Posterior vena cava (tissue), 2 donors: Measurements from ENCODE around the gene STRN4. TPM values are rescaled to one million over a fixed set of nuclear protein-coding genes. Genes with fewer than 3 reads are reported as not detected.
"Not testable (repeated sequence)": the region's sequence is repeated elsewhere in the genome, so short reads cannot be mapped to it uniquely, and the experiment has no call there.

Source experiments
- DNase-seq: peaks from one replicate; pipeline ENCODE4 v3.0.0-alpha.2; 2020; ENCODE audit warnings: low spot score
- intact Hi-C, 2 donors: fragments of 100-400 bp; cut with DNase I; formaldehyde crosslinking; loops; one replicate each; pipeline versions ENCODE4 v1.14.1 to v1.14.2; 2022 to 2023
- total RNA-seq, 2 donors: library from RNA; stranded (reverse); fragmentation: NEBNext Ultra II Directional; extraction: Animal tissue kit (Norgen Biotek cat#: 25700); gene quantifications; one replicate each; pipeline ENCODE4 v1.2.1, GENCODE V29; 2021
- donor health status: DM: yes; HTN: yes; CAD: no.
- donor health status: DM: yes; HTN: yes; CAD: no.

Gene STRN4
- total RNA-seq, 2 donors from 2014 or later = 58.6 to 71.8 TPM

- intact Hi-C loops = loop anchor here in 1 of 2 donors (10.0 kb wide), 1 partner anchor 106 kb away; no protein-coding TSS in a partner anchor
- no peak for DNase-seq
Observed at GRCh38 chr19:46720503-46721239, 25.6 kb downstream of the STRN4 start.

- DNase-seq = no peak
Observed at GRCh38 chr19:46719629-46720502, 26.4 kb downstream of the STRN4 start.

GRCh38 chr19:46718934-46719622 is 27.2 kb downstream of the STRN4 start:
- intact Hi-C loops = no loop called here
- DNase-seq = no peak

More at GRCh38 chr19:46719629-46720502, 26.4 kb downstream of the STRN4 start:
- intact Hi-C loops = loop anchor here in 1 of 2 donors (10.0 kb wide), 1 partner anchor 105 kb away; no protein-coding TSS in a partner anchor

- intact Hi-C loops = no loop called here
- no peak for DNase-seq
Observed at GRCh38 chr19:46718157-46718933, 27.9 kb downstream of the STRN4 start.

GRCh38 chr19:46717716-46718143 is 28.5 kb downstream of the STRN4 start:
- intact Hi-C loops = no loop called here
- no peak for DNase-seq

- peak; percentile 97 for DNase-seq
- intact Hi-C loops = no loop called here
Observed at GRCh38 chr19:46717034-46717715, 29.1 kb downstream of the STRN4 start, which contains the start of gene PRKD2. Gene PRKD2, minus strand, starts transcription at chr19:46717114. Its CDS starts 744 bp downstream, at chr19:46716370.

- no peak for DNase-seq
Observed at GRCh38 chr19:46716672-46717033, 29.6 kb downstream of the STRN4 start.

GRCh38 chr19:46715975-46716671 is 30.1 kb downstream of the STRN4 start:
- DNase-seq = no peak
- intact Hi-C loops = no loop called here

More at GRCh38 chr19:46716672-46717033, 29.6 kb downstream of the STRN4 start:
- intact Hi-C loops = no loop called here

- no peak for DNase-seq
- intact Hi-C loops = no loop called here
Observed at GRCh38 chr19:46715620-46715974, 30.7 kb downstream of the STRN4 start.

- intact Hi-C loops = no loop called here
- DNase-seq = no peak
Observed at GRCh38 chr19:46714444-46715106, 31.7 kb downstream of the STRN4 start.

GRCh38 chr19:46713781-46714443 is 32.3 kb downstream of the STRN4 start:
- DNase-seq = peak; percentile 96
- intact Hi-C loops = no loop called here

GRCh38 chr19:46712768-46713338 is 33.4 kb downstream of the STRN4 start:
- DNase-seq, intact Hi-C loops: not testable (repeated sequence)

- intact Hi-C loops = no loop called here
- DNase-seq = no peak
Observed at GRCh38 chr19:46710687-46711086, 35.6 kb downstream of the STRN4 start.

GRCh38 chr19:46704379-46705076 is 41.7 kb downstream of the STRN4 start:
- intact Hi-C loops = no loop called here
- peak; percentile 94 for DNase-seq

- DNase-seq = no peak
- intact Hi-C loops = no loop called here
Observed at GRCh38 chr19:46700704-46701103, 45.5 kb downstream of the STRN4 start.
